Measurements from ENCODE around the gene FCGBP.
"Not testable (repeated sequence)": the region's sequence is repeated elsewhere in the genome, so short reads cannot be mapped to it uniquely, and the experiment has no call there.

FCGBP gene

GRCh38 chr19:39889872-39890754, 44.3 kb downstream of the FCGBP start:
- not testable (repeated sequence) for DNase-seq

- DNase-seq = not testable (repeated sequence)
Measured at GRCh38 chr19:39887456-39887951, 46.9 kb downstream of the FCGBP start.

GRCh38 chr19:39885821-39886554, 48.4 kb downstream of the FCGBP start:
- DNase-seq = not testable (repeated sequence)

- DNase-seq = not testable (repeated sequence)
Measured at GRCh38 chr19:39884721-39885120, 49.7 kb downstream of the FCGBP start.

All from NCI-H524 (cell line).